ENCODE results near the gene FBXO28.
A peak's percentile ranks its signal among the peaks of the same experiment; 100 is the strongest.

Gene FBXO28

DNA sequence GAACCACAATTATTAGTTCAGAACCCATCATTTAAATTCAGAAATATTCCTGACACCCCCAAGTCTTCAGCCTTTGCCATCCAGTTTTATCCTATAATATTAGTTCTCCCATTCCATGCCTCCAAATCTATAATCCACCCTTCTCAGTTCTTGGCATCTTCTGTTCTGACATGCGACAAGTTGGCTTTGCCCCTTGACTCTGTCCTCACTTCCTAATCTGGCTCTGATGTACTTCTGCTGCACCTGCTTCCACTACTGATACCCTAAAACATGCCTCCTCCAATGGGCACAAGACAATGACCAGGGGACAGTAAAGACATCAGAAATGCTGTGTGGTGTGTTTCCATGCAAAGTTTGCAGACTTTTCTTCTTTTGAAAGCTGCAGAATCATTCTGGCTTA is 17.1 kb upstream of the FBXO28 start:
- DNase-seq: no peak

DNA sequence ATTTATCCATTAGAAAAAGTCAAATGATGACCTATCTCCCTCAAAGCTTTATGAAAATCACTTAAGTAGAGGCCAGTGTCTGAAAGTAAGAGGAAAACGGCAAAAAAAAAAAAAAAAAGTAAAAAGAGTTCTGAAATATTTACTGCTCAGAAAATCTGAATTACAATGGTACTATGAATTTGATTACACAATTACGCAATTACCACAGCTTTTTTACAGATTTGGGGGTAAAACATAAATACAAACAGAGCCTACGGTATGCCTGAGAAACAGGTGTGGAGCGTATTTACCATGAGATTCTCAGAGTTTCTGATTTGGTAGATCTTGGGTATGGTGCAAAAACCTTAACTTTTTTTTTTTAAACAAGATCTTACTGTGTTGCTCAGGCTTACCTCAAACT is 15.9 kb upstream of the FBXO28 start:
- no peak for DNase-seq

DNA sequence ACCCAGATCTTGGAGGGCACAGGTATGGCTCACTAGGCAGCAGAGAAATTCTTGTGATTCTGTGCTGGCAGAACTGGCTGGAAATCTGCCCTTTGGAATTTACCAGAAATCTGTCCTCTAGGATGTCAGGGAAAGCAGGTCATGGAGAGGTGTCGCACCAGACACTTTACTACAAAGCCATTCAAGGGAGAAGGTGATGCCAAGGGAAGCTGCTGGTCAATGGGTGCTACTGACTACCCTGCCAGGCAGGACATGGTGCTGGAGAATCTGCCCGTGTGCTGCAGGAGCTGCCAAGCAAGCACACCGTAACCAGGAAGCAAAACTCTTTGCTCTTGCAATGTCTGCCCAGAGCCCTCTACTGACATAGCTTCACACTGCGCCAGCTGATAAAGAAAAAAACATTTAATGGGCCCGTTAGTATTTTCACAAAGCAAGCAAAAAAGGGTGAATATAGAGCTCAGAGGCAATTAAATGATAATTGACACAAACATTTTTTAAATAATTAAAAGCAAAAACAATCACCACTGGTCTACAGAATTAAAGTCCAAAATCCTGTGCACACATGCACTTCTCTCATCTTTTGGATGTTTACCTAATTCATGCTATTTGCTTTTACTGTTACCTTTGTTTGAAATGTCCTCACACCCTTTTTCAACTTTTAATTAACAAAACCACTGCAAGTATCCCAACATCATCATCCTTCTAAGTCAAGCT is 7.2 kb upstream of the FBXO28 start:
- peak; percentile 8 for DNase-seq

DNA sequence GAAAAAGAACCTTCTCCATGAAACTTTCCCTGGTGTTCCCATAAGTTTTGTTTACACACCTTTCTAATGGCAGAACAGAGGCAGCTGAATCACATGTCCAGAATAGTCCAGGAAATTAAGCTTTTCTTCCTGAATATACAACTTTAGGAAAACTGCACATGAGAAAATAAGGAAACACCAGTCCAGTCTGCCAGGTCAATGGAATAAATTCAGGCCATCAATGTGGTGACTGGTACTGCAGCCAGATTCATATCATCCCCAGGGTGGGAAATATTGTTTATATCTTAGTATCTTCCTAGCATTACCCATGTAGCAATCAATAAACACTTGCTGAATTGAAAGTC is 6.7 kb upstream of the FBXO28 start:
- no peak for DNase-seq

DNA sequence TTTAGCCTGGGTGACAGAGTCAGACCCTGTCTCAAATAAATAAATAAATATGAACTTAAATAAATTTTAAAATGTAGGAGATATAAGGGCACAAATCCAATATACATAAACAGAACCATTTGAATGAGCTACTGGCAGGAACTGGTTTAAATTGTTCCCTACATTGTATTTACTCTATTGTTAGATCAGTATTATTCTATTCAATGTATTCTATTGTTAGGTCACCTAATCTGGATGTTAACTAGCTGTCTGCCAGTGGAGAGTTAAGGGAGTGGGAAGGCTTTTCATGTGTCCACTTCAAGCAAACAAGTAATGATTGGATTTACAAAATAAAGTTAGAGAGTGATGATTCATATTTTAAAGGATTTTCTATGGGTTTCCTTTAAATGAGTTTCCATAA is 4.9 kb upstream of the FBXO28 start:
- no peak for DNase-seq

DNA sequence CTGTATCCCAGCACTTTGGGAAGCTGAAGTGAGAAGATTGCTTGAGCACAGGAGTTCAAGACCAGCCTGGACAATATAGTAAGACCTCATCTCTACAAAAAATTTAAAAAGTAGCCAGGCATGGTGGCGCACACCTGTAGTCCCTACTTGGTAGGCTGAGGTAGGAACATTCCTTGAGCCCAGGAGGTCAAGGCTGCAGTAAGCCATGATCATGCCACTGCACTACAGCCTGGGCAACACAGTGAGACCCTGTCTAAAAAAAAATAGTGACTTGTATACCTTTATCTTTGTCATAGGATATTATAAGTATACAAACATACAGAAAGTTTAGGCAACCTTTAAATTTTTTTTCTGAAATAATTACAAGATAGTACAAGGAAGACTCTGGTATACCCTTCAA is 3.9 kb upstream of the FBXO28 start:
- DNase-seq: no peak

DNA sequence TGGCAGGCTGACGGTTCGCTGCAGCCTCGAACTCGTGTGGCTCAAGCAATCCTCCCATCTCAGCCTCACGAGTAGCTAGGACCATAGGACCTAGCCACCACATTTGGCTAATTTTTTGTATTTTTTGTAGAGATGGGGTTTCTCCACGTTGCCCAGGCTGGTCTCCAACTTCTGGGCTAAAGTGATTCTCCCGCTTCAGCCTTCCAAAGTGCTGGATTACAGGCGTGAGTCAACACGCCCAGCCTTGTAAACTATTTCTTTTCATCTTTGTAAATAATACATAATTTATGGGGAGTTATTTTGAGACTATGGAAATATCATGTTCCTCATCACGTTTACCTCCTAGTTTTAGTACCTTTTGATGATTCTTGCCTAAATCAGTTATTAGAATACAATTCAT is 906 bp upstream of the FBXO28 start:
- no peak for DNase-seq

DNA sequence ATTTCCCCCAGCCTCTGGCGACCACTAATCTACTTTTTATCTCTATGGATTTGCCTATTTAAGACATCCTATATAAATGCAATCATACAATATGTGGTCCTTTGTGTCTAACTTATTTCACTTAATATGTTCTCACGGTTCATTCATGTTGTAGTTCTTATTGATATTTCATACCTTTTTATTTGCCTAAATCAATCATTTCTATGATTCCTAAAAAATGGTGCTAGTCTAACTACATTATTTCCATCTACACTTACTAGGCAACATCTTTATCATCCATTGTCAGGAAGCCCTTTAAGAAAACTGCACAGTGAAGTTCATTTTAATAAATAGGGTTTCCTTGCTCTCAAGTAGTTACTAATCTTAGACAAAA is 380 bp upstream of the FBXO28 start:
- DNase-seq: no peak

DNA sequence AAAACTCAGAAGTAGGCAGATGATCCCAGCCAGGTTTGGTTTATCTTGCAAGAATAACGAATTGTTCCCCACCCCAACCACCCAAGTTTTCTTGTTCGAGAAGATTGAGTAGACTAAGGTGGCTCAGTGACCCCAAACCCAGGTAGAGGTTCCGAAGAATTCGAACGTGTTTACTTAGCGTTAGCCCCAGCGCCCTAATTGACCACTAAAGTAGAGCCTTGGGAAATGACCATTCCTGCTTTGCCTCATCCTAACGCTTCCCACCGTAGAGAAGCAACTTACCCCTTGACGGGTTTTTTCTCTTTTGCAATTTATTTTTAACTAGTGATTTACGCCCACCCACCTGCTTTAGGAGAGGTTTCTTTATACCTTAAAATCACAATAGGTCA is 870 bp downstream of the FBXO28 start:
- no peak for DNase-seq

DNA sequence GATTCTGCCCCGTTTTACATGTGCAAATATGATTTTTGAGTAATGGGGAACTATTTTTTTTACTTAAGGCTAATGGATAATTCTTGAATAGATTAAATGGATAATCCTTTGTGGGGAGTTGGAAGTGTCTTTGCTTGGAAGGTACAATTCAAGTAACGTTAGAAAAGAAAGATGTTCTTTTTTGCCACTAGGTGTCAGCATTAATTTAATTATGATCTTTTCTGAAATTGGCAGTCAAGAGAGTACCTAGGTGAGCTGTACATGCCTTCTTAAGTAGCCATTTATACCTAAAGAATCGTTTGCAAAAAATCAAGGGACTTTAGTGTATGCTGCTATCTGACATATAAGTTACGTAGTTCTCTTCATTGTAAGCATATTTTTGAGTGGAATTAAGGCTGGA is 2.2 kb downstream of the FBXO28 start:
- no peak for DNase-seq

DNA sequence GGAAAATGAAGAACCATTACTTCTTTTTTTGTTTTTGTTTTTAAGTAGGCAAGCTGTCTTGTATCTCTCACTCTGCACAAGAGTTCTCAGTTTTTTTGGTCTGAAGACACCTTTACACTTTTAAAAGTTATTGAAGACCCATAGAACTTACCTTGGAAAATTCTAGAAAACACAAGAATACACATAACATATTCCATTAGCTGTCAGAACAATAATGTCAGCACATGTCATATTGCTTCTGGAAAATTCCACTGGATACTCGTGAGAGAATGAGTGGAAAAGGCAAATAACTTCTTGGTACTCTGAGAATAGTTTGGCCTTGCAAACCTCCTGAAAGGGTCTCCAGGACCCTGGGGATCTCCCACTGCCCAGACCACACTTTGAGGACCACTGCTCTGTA is 4.8 kb downstream of the FBXO28 start:
- no peak for DNase-seq

DNA sequence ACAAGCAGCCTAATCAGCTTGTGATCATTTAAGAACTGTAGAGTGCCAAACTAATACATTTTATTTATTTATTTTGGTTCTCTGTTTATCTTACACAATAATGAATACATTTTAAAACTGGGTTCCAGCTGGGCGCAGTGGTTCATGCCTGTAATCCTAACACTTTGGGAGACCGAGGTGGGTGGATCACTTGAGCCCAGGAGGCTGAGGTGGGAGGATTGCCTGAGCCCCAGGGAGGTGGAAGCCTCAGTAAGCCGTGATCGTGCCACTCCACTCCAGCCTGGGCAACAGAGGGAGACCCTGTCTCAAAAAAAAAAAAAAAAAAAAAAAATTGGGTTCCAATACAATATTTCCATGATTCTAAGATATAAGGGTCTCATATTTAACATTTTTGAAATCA is 9.2 kb downstream of the FBXO28 start:
- no peak for DNase-seq

DNA sequence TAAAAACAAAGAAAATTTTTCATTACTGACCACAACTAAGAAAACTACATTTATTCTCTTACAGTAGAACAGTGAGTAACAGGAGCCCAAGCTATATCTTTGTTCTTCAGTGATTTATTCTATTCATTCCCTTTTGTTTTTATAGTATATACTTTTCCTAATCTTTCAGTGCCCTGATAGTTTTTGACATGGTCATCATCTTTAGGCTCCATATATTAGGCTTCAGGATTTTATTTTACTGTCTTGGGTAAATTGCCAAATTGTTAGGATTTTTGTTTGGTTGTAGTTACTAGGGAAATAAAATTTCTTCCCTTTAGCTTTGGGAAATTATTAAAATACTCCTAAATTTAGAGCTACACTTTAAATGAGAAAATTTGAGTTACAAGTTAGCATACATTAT is 10.3 kb downstream of the FBXO28 start:
- no peak for DNase-seq

DNA sequence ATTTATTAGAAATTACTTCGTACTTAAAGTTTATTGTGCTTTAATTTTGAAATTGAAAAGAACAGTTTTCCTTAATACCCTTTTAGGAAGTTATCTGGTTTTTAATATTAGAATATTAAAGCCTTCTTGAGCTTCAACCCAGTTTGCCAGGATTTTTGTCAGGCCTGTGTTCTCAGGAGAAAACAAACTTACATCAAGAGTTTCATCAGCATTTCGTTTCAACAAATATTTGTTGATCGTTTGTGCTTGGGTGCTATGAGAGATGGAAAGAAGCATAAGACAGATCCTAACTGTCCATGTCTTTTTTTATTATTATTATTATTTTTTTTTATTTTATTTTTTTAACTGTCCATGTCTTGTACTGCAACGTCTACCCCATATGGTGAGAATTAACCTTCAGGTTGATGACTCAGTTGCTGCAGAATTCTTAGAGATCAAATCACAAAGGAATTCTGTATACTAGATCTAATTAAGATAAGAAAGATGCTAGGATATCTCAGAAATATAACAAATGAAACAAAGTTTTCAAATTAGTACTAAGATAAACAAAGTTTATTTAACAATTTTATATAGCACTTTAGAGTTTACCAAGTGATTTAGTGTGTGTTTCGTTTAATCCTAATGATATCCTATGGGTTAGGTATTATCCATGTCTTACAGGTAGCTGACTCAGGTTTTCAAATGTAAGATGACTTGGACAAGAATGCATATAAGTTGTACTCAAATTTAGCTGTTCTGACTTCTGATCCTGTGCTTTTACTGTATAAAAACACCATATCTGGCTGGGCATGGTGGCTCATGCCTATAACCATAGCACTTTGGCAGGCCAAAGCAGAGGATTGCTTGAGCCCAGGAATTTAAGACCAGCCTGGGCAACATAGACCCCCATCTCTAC is 14.3 kb downstream of the FBXO28 start:
- DNase-seq: no peak

DNA sequence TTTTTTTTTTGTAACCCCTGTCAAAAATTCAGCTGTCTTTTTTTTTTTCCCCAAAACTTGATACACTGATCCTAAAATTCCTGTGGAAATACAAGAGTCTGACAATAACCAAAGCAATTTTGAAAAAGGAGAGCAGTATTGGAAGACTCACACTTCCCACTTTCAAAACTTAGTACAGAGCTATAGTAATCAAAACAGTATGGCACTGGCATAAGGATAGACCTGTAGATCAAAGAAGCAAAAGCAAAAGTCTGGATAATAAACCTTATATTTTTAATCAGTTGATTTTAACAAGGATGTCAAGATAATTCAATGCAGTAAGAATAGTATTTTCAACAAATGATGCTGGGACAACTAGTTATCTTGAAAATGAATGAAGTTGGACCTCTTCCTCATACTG is 17.3 kb downstream of the FBXO28 start:
- DNase-seq: no peak

DNA sequence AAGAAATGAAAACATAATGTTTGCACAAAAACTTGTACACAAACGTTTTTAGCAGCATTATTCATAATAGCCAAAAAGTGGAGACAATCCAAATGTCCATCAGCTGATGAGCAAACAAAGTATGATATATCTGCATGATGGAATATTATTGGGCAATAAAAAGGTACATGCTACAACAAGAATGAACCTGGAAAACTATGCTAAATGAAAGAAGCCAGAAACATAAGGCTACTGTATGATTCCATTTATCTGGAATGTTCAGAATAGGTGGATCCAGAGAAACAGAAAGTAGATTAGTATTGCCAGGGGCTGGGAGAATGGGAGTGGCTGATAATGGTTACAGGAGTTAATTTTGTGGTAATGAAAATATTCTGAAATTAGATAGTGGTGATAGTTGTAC is 19.0 kb downstream of the FBXO28 start:
- DNase-seq: no peak

DNA sequence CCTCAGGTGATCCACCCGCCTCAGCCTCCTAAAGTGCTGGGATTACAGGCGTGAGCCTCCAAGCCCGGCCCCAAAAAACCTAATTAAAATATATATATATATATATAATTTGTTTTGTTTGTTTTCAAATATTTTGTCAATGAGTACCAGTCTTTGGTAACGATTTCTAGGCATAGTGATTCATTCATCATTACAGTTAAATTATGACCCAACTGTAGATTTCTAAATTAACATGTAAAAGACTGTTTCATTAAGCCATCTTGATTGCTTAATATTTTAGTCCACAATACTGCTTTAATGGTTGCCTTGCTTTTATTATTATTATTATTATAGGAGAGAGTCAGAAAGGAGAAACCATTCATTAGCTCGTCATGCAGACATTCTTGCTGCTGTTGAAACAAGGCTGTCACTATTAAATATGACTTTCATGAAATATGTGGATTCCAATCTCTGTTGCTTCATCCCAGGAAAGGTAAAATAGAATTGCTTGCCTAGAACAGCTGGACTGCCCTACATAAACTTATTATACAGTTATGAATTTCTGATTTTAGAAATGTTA is 19.9 kb downstream of the FBXO28 start:
- DNase-seq: no peak

DNA sequence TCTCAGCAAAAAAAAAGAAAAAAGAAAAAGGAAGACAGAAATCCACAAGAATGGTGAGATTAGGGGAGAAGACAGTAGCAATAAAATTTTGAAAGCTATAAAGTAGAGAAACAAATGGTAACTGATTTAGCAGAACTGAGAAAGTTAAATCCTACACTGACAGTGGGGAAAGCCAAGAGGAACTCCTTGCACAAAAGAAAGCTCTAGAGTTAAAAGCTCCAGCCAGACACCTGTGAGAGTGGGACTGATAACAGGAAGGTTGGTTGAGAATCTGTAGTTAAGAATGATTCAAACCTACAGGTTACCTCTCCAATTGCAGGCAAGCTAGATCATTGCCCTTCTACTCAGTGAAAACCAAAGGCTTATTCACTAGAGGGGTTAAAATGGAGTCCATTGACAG is 23.6 kb downstream of the FBXO28 start:
- DNase-seq: no peak

DNA sequence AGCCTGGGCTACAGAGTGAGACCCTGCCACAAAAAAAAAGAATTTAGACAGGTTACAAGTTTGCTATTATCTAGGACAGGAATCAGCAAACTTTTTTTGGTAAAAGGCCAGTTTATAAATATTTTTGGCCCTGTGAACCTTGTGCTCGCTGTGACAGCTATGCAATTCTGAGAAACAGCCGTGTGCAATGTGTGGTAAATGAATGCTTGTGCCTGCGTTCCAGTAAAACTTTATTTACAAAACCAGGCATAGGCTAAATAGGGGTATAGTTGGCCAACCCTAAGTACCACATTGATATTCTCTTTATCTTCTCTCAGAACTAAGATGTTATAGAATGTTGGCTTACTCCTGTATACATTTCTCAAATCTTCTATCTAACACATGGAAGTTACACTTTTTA is 24.3 kb downstream of the FBXO28 start:
- no peak for DNase-seq

DNA sequence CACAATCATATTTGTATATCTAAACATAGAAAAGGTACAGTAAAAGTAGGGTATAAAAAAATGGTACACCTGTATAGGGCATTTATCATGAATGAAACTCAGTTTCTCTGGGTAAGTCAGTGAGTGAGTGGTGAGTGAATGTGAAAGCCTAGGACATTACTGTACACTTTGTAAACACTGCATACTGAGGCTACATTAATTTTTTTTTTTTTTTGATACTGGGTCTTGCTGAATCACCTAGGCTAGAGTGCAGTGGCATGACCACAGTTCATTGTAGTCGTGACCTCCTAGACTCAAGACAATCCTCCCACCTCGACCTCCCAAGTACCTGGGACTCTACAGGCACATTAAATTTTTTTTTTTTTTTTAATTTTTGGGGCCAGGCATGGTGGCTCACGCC is 27.8 kb downstream of the FBXO28 start:
- DNase-seq: no peak

DNA sequence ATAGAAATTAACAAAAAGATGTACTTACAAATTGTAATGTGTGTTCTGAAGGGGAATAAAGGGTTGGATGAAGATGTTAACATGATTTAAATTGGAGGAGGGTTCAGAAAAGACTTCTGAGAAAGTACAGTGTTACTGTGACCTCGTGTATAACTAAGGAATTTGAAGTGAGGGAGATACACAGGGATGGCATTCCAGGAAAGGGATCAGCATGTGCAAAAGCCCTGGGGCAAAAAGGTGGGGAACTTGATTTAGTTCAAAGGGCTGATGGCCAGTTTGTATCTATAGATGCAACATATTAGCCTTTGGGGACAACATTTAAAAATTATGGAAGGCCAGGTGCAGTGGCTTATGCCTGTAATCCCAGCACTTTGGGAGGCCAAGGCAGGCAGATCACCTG is 35.8 kb downstream of the FBXO28 start:
- no peak for DNase-seq

DNA sequence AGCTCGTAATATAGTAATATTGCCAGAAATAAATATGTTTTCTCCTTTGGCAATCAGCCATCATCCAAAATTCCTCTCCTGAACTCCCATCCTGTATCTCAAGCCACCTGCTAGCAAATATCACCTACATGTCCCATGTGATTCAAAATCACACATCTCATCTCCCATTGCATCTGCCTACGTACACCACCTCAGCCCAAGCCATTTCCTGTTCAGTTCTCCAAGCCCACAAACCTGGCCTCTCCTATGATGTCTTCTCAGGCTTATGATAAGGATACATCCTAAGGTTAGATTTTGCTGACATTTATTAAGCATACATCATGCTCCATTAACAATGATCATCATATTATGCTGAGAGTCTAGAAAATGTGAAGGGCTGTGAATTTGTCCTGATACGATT is 37.2 kb downstream of the FBXO28 start:
- DNase-seq: no peak

DNA sequence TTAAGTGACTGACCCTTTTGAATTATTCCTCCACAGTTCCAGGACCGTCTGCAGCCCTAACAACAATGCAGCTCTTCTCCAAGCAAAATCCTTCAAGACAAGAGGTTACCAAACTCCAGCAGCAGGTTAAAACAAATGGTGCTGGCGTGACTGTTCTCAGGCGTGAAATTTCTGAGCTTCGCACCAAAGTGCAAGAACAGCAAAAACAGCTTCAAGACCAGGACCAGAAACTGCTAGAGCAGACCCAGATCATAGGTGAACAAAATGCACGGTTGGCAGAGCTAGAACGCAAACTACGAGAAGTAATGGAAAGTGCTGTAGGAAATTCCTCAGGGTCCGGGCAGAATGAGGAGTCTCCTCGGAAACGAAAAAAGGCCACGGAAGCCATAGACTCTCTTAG is 43.4 kb downstream of the FBXO28 start:
- no peak for DNase-seq

DNA sequence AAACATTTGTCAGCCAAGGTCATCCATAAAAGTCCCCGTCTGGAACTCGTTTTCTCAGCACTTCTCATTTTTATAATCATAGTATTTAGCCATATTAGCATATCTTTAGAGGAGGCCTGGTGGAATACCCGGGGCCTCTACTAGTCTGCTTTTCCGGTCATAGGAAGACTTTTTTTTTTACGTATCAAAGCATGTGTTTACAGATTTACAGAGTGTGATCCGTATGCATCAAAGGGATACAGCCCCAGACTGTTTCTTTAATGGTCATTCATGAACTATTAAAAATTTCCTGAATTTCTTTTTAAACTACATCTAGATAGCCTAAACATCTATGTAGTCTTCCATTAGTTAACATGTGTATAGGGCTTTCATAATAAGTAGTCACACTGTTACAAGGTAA is 45.6 kb downstream of the FBXO28 start:
- DNase-seq: no peak
